Measurements from ENCODE around the gene TLCD3A.

DNA sequence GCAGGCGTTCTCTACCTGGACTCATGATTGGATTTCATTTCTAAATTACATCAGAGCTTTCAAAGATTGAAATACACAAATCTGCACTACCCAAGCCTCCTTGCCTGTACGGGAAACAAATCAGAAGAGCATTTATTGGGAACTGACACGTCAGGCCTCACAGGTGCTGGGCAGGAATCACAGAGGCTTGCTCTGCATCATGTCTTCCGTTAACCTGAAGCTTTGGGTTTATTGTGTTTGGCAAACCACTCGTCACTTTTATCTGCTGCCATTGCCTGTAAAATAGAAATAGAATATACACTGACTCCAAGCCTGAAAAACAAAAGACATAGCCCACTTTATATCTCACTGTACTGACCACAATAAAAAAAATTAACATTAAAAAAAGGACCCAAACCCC, 27.6 kb downstream of the TLCD3A start:
- no peak for TF ChIP-seq FOXA1 (IDR thresholded peaks at IDR 0.05)
- TF ChIP-seq TARDBP (IDR thresholded peaks at IDR 0.05): no peak
- TF ChIP-seq FOXK2 (IDR thresholded peaks at IDR 0.05): no peak
- no peak for TF ChIP-seq ELF4 (IDR thresholded peaks at IDR 0.05)
- TF ChIP-seq HDGF (IDR thresholded peaks at IDR 0.05; ENCODE audit: borderline replicate concordance): no peak
- no peak for TF ChIP-seq SUZ12 (IDR thresholded peaks at IDR 0.05)
- no peak for TF ChIP-seq BHLHE40 (IDR thresholded peaks at IDR 0.05; ENCODE audit: borderline replicate concordance)
- no peak for TF ChIP-seq SP1 (IDR thresholded peaks at IDR 0.05)
- no peak for TF ChIP-seq L3MBTL2 (conservative IDR thresholded peaks at IDR 0.05)
- TF ChIP-seq CTBP1 (IDR thresholded peaks at IDR 0.05; ENCODE audit: borderline replicate concordance): no peak

Data from HEK293T (cell line).